ENCODE data around the gene SPARC.
A peak's percentile ranks its signal among the peaks of the same experiment; 100 is the strongest.

The SPARC gene, protein sequence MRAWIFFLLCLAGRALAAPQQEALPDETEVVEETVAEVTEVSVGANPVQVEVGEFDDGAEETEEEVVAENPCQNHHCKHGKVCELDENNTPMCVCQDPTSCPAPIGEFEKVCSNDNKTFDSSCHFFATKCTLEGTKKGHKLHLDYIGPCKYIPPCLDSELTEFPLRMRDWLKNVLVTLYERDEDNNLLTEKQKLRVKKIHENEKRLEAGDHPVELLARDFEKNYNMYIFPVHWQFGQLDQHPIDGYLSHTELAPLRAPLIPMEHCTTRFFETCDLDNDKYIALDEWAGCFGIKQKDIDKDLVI

DNA sequence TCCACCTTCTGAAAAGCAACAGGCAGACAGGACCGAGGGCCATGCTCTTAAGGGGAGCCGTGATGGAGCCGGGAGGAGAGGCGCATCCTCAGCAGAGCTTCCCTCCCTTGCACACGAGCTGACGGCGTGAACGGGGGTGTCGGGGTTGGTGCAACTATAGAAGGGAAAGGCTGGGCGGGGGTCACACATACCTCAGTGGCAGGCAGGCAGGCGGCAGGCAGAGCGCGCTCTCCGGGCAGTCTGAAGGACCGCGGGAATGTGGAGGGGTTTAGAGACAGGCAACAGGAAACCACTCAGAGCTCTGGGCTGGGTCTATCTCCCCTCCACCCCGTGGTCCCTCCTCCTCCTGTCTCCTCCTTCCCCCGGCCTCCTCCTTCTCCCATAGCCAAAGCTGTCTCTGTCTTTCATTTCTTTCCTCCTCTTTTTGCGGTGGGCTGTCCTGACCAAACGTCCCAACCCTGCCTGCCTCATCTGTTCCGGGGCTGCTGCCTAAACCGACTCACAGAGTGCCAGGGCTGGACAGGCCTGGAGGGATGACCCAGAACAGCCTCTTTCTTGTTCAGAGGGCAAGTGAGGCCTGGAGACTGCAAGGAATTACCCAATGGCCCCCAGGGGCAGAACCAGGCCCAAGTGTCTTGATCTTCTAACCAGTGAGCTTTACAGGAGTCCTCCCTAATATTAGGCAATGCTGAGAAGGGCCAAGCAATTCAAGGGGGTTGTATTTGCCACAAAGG is at the start of gene SPARC:
SPARC (minus strand) TSS at position 242 of the 734 bp plus-strand sequence. CDS start 10,727 bp downstream, outside the sequence.
- no peak for DNase-seq

DNA sequence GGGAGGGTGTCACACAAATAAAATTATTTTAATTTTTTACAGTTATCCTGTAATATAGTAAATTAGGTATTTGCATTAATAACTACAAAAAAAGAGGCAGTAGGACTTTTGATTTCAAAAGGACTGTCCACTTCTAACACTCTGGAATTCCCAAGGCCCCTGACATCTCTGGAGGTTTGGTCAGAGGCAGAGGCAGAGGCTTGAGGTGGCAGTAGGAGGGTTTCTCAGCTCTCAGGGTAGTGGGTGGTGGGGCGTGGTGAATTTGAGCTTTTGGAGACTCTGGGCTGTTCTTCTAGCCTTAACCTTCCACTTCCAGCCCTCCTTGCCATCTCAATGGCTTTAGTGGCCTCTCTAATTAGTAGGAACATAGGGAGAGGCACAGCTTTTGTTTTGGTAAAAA is 48.9 kb upstream of the SPARC start:
- DNase-seq: no peak

DNA sequence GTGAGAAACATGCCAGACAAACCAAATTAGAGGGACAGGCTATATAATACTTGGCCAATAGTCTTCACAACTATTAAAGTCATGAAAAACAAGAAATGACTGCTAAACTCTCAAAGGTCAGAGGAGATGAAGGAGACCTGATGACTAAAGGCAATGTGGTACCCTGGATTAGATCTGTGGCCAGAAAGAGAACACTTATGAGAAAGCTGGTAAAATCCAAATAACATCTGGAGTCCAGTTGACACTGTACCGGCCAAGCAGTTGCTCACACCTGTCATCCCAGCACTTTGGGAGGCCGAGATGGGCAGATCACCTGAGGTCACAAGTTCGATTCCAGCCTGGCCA is 47.3 kb upstream of the SPARC start:
- DNase-seq: no peak

DNA sequence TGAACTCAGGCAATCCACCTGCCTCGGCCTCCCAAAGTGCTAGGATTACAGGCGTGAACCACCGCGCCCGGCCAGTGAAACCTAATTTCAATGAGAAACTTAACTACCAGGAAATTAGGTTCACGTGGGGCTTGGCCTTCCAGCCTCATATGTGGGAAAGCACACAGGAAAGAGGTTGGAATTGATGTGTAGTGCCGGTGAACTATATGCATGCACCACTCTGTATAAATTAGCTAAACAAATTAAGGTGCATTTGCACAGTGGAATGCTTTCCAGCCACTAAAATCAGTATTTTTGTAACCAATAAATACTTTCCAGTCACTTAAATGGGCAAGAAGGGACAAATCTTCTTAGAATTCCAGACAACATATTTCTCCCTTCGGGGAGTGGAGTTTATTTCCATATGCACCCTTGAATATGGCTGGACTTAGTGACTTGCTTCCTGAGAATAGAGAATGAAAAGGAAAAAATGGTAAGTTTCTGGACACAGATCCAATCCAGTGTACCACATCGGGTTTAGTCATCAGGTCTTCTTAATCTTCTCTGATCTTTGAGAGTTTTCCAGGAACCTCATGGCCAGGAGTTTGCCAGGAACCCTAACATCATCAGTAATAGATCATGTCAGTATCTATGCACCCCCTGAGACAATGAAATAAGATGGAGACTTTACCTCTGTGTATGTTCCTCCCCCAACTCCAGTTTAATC is 46.8 kb upstream of the SPARC start:
- no peak for DNase-seq

DNA sequence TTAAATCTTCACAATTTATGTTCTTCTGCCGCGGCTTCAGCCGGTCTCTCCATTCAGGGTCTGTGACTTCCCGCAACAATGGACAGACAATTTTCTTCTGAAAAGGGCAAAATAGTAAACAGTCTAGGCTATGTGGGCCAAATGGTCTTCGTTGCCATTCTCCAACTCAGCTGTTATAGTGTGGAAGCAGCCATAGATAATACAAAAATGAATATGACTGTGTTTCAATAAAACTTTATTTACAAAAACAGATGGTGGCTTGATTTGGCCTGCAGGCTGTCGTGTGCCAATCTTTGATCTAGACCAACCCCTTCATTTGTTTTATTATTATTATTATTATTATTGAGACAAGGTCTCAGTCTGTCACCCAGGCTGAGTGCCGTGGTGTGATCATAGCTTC is 43.7 kb upstream of the SPARC start:
- no peak for DNase-seq

DNA sequence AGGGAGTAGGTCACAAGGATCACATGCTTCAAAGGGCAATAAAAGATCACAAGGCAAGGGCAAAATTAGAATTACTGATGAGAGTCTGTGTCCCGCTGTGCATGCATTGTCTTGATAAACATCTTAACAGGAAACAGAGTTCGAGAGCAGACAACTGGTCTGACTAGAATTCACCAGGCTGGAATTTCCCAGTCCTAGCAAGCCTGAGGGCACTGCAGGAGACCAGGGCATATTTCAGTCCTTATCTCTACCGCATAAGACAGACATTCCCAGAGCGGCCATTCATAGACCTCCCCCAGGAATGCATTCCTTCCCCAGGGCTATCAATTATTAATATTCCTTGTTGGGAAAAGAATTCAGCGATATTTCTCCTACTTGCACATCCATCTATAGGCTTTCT is 42.9 kb upstream of the SPARC start:
- peak; percentile 46 for DNase-seq

DNA sequence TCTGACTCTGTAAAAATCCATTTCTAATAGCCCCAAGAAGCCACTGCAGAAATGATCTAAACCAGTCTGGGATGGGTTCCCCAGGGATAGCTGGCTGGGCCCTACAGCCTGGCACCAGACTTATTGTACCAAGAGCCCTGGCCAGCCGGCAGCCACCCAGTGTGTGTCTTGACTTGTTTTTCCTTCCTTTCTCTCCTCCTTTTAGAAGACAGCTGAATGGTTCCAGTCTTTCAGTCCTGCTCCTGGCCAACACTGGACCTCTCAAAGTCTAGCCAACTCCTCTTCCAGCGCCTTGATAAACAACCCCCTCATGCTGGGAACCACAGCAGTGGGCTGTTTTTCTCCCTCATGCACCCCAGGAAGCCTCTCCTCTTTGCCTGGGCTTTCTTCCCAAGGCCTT is 37.6 kb upstream of the SPARC start:
- no peak for DNase-seq

DNA sequence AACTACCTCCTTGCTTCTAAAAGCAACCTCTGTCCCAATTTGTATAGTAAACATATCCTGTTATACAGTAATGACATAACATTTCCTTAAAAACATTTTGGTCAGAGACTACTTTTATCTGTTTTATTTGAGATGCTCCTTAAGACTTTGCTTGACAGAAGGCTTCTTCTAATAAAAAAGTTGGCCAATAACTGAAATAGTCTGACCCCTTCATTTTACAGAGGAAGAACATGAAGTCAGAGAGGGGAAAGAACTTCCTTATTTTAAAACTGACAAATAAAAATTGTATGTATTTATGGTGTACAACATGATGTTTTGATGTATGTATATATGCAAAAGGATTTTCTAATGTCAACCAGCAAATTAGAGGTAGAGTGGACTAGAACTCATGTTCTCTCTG is 35.8 kb upstream of the SPARC start:
- no peak for DNase-seq

DNA sequence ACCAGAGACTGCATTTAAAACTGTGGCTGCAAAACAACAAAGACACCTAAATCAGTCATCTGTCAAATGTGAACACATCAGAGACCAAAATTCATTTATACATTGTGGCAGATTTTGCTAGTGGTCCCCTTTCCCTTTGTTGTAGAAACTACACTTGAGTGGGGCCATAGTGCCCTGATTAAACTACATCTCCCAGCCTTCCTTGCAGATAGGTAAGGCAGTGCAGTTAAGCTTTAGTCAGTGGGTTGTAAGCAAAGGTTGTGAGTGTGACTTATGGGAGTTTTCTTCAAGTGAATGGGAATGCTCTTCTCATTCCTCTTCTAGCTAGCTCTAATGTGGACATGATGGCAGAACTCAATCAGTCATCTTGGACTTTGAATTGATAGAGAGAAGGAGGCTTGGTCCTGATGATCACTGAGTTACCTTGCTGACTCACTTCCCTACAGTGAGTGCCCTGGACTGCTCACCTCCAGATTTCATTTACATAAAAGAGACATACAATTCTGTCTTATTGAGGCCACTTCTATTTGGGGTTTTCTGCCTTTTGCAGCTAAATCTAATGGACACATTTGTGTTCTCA is 35.2 kb upstream of the SPARC start:
- no peak for DNase-seq

DNA sequence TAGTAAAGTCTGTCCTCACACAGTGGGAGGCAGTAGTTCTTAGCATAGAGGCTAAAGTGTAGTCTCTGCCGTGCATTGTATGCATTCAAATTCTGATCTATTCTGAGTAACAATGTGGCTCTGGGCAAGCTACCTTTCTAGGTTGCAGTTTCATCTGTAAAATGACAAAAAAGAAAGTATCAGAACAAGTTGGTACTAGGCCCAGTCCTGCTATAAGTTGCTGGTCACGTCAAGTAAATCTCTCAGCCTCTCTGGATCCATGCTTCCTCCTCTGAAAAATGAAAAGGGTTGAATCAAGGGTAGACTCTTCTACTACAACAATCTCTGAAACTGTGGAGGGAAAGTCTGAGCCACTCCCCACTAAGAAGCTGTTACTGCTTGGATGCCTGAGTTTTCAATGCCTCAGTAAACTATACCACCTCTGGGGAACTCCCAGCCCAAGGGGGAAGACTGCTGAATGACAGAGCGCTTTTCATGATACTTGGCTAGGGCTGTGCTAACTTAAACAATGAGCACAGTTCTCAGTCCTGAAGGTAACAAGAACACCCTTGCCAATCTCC is 34.5 kb upstream of the SPARC start:
- peak; percentile 49 for DNase-seq

DNA sequence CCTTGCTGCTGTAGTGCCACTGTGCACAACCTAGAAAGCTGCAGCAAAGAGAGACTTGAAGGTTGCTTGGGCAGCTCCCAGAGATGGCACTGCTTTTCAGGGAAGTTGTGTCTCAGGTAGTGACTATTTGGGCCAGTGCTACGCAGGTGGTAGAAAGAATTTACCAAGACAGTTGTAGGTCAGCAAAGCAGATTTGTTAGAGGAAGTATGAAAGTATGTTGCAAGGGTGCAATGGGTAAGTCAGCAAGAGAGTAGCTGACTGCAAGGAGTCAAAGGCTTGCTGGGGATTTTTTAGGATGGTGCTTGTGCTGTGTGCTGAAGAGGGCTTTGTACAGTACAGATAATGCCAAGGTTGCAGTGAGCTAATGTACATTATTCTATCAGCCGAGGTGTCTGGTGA is 33.5 kb upstream of the SPARC start:
- DNase-seq: no peak

DNA sequence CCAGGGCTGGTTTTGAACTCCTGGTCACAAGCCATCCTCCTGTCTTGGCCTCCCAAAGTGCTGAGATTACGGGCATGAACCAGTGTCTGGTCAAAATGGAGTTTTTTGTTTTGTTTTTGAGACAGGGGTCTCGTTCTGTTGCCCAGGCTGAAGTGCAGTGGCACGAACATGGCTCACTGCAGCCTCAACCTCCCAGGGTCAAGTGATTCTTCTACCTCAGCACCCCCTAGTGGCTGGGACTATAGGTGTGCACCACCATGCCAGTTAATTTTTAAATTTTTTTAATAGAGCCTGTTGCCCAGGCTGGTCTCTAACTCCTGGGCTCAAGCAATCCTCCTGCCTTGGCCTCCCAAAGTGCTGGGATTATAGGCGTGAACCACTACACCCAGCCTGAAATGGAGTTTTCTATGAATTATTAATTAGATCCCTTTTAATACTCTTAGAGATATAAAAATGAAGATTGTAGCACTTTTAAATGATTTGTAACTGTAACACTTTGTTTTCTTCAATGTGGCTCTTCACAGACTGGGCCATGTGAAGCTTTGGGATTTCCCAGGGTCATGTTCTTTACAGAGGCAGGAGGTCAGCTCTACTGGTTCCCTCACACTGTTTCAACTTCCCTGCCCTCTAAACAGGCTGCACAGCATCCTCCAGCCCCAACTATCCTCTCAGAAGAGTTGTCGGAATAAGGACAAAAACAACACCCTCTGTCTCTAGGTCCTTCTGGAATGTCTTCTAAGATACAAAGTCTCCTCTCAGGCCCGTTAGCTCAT is 32.7 kb upstream of the SPARC start:
- DNase-seq: peak; percentile 57

DNA sequence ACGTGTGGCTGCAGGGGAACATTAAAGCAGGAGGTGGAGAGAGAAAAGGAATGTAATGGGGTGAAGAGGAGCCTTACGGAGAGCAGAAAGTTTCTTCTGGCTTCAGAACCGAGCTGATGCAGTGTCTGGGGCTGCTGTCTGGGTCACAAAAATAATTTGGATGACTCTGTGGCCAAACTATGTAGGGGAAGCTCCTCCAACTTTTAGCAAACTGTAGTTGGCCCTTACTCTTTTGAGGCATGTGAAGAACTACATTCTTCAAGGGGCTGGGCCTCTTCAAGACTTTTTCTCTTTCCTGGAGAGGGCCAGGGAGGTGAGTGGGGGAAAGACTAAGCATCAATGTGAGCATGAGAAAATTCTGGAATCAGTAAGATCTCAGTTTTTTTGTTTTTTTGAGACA is 31.9 kb upstream of the SPARC start:
- no peak for DNase-seq

DNA sequence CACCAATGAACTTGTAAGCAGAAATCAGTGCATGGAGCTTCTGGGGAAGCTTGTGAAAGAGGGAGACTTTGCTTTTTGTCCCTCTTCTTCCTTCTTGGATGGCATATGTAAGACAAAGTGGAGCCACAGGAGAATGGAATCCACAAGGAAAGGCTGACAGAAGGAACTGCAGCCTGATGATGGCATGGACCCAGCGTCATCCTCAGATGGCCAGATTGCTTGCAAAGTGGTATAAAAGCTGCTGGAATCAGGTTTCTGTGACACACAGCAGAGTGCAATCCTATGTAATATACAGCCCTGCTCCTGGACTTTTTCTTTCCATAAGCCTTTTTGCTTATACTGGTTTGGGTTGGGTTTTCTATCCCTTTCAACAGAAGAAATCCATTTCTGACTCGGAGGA is 31.4 kb upstream of the SPARC start:
- no peak for DNase-seq

DNA sequence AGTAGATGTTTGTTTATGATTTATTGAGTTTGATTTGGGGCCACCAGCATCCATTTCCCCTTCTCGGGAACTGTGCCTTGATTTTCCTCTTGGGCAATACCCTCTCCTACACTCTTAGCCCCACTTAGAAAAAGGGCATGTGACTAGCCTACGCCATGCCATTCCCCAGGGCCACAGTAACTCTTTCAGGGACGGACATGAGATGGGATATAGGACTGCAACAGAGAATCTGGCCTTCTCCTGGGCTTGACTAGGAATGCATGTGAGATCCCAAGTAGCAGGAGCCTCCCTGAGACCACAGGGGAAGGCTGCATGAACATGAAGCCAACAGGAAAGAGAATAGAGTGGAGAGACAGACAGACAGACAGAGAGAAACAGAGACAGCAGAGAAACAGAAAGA is 30.7 kb upstream of the SPARC start:
- no peak for DNase-seq

DNA sequence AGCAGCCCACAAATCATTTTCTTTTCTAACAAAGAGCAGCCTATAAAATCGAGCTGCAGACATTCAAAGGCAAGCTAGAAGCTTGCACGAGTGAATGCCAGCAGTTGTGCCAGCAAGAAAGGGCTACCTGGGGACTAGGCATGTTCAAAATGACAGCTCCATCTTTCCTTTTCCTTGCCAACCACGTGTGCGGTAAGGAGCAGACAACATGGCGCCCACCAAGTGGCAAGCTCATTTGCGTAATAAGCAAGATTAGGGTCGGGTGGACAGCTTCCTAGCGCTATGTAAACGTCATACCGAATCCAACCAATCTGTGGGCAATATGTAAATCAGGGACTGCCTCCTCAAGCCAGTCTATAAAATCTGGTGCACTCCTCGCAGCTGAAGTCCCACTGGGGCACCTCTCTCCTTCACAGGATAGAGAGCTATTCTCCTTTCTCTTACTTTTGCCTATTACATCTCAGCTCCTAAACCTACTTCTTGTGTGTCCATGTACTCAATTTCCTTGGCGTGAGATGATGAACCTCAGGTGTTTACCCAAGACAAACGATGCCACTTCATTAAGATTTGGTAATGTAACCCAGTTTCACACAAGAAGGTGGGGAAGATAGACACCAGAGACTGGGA is 22.5 kb upstream of the SPARC start:
- DNase-seq: no peak

DNA sequence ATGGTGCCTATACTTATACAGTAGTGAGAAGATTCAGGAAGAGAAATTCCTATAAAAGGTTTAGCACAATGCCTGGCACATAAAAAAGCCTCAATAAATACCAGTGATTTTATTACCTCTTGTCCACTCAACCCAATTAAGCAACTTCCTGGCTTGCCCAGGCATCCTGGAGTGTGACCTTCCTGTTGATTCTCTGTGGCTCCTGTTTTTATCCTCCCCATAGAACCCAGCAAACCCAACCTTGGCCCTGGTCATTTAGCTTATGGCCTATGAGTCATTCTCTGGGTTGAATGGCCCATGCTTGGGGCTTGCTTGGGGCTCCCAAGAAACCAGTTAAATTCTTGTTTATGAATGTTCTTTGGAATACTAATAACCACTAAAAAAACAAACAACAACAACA is 21.4 kb upstream of the SPARC start:
- DNase-seq: no peak

DNA sequence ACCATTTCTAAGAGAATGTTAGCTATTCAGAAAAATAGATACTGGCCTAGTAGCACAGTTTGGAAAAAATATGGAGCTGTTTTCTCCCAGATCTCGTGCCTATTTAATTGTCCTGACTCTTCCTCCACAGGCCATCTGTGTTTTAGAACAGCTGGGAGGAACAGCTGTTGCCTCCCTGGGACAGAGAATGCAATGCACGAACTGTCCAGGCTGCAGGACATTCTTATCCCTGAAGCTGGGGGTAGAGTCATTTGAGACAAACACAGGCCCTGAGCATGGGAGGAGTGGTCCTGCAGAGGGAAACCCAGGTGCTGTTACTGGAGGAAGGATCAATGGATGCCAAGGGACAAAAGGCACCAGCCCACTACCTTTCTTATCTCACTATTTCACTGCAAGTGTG is 20.9 kb upstream of the SPARC start:
- no peak for DNase-seq

DNA sequence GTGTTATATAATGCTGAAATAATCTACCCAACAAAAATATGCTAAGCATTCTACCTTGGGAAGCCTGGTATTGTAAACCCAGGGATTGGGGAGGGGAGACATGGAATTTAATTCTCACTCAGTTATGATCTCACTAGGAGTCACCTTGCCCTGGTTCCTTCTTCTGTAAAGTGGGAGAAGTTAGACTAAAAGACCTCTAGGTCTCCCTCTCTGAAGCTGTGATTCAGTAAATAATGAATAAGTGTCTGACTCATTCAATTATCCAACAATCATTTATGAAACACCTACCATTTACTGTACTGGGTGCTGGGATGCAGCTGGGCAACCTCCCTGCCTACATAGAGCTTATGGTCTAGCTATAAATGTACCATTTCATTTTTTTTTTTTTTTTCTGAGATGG is 20.2 kb upstream of the SPARC start:
- DNase-seq: no peak

DNA sequence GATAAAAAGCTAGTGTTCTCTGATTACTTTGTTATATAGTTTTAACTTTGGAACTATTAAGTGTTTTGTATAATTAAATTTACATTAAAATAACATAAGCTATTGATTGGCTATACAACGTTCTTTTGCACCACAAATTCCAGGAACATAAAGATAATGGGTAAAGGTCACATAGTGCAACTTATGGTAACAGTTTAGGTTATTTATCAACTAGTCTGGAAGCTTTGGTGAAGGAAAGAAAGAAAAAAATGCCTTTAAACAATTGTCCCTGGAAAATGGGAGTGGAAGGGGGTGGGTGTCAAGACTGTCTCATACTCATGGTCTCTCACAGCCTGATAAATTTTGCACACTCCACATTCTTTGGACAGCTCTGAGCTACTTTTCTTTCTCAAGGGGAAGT is 17.1 kb upstream of the SPARC start:
- no peak for DNase-seq

DNA sequence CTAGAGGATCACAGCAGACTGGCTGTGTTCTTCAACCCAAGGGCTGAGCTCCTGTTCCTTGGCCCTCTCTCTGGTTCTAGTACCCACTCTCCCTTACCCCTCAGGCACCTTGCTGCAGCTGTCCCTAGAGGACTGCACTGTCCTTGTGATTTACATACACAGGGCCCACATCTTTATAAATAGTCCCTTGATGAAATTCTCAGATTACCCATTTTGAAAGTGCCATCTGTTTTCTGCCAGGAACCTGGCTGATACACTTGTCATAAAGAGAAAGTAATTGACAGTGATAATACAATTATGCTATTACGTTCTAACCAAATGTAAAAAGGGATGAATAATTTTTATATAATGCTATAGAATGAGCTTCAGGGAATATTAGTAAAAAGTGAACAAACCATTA is 16.5 kb upstream of the SPARC start:
- no peak for DNase-seq

DNA sequence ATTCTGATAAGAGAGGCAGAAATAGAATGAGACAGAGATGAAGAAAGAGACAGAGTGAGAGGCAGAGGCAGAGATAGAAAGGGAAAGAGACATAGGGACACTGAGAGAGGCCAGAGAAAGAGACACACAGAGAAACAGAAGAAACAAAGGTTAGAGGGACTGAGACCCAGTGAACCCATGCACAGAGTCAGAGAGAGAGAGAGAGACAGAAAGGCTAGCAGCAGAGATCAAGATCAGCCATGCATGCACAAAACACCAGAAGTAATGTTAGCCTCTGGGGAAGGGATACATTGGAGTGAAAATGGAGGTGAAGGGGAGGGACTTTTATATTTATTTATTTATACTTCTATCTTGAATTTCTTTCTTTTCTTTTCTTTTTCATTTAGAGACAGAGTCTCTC is 14.1 kb upstream of the SPARC start:
- DNase-seq: no peak
